Measurements from ENCODE around the gene GATA5. TPM values are rescaled to one million over a fixed set of nuclear protein-coding genes. Genes with fewer than 3 reads are reported as not detected.

Gene GATA5
- total RNA-seq, 1 experiment from 2014 or later, result 0.25 TPM

DNA sequence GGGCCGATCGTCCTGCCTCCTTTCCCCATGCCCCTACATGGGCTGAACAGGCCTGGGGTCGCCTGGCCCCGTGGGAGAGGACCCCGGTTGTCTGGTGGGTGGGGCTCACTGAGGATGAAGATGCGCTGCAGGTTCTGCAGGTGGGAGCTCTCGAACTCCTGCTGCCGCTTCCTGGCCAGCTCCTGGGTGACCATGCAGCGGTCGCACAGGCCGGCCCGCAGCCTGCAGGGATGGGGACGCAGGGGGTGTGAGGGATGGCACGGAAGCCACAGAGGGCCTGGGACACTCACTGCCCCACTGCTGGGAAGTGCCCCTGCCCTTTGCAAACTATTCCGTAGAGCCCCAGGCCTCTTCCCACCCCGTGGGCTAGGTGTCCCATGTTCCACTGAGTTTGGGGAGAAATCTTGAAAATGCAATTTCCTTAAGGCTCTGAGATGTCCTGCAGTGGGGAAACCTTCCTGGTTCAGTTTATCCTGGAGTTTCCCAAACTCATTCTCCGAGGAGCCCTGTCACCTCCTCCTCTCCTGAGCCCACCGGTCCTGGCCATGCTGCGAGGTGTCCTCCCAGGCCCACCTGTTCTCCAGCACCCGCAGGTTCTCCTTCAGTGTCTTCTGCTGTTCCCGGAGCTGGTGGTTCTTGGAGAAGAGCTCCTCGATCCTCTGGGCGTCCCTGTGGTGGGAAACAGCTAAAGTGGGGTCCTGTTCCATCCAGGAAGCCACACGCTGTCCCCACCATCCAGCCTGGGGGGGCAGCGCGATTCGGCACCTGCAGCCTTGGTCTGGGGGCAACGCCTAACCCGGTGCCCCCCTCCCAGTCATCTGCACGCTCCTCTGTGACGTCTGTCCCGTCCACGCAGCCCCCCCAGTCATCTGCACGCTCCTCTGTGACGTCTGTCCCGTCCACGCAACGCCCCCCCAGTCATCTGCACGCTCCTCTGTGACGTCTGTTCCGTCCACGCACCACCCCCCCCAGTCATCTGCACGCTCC is 58.9 kb downstream of the GATA5 start:
- Mint-ChIP-seq H3K9me3 (ENCODE audit: unreplicated experiment) (no peaks in the 10 kb centered on the region), H3K4me3 (ENCODE audit: unreplicated experiment) (no peak overlapping the region), H3K27ac (ENCODE audit: unreplicated experiment) (no peak overlapping the region), H3K36me3 (ENCODE audit: insufficient read depth, unreplicated experiment) (peaks cover 81% of the 10 kb centered on the region), H3K4me1 (ENCODE audit: low read depth, unreplicated experiment) (peaks cover 27% of the 10 kb centered on the region), H3K27me3 (ENCODE audit: insufficient read depth, unreplicated experiment) (no peaks in the 10 kb centered on the region)
- Histone ChIP-seq H3K36me3 (ENCODE audit: control insufficient read depth, insufficient read depth, low read length) (peaks cover 12% of the 10 kb centered on the region), H3K27me3 (replicated peaks; ENCODE audit: control insufficient read depth, insufficient read depth, low read length) (no peaks in the 10 kb centered on the region), H3K4me1 (peaks cover 39% of the 10 kb centered on the region), H3K4me3 (ENCODE audit: low read depth, low read length) (no peak overlapping the region), H3K9me3 (no peaks in the 10 kb centered on the region)
- intact Hi-C loops (cut with micrococcal nuclease; ENCODE audit: unreplicated experiment), result no loop called here
- ChIA-PET POLR2A (no interaction called here), CTCF (no interaction called here)
- DNase-seq, result no peak
- BruUV-seq (replicated peaks), result no TSS peak
- TF ChIP-seq, protein P1, sequence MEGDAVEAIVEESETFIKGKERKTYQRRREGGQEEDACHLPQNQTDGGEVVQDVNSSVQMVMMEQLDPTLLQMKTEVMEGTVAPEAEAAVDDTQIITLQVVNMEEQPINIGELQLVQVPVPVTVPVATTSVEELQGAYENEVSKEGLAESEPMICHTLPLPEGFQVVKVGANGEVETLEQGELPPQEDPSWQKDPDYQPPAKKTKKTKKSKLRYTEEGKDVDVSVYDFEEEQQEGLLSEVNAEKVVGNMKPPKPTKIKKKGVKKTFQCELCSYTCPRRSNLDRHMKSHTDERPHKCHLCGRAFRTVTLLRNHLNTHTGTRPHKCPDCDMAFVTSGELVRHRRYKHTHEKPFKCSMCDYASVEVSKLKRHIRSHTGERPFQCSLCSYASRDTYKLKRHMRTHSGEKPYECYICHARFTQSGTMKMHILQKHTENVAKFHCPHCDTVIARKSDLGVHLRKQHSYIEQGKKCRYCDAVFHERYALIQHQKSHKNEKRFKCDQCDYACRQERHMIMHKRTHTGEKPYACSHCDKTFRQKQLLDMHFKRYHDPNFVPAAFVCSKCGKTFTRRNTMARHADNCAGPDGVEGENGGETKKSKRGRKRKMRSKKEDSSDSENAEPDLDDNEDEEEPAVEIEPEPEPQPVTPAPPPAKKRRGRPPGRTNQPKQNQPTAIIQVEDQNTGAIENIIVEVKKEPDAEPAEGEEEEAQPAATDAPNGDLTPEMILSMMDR (IDR thresholded peaks at IDR 0.05; ENCODE audit: insufficient read depth in 1 of 2, low read depth in 1 of 2, low read length in 1 of 2, severe bottlenecking in 1 of 2, unreplicated experiment in 1 of 2), result no peak

DNA sequence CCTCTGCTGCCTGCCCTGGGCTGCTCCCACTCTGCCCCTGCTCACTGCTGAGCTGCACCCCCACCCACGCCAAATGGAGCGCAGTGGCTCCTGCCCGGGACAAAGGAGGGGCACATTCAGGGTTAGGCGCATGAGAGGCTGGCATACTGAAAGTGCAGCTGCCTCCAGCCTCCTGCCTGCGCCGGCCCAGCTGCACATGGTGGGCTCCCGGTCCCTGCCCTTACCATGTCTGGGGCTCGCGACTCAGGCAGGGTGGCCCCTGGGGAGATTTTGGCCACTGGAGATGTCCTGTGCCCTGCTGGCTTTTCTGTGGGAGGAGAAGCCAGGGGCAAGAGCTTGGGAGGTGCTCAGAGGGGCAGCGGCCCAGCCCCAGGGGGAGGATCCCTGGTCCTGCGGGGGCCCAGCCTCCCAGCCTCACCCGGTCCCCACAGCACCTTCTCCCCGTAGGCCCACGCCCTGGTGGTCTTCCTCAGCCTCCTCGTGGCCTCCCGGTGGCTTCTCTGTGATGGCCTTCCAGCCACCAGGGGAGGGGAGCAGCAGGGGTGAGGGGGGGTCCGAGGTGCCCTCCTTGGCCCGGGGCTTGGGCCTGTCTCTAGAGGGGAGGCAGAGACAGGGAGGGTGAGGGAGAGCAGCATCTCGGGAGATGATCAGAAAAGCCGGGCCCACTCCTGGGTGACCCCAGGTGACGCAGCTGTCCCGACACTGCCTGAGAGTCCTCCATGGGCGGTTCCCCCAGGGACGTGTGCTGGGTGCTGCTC is 60.3 kb downstream of the GATA5 start:
- H3K4me3 ChIP-seq (ENCODE audit: low read depth, low read length), result no peak overlapping the region
- H3K27ac Mint-ChIP-seq (ENCODE audit: unreplicated experiment), result no peak overlapping the region
- peaks cover 79% of the 10 kb centered on the region for H3K36me3 Mint-ChIP-seq (ENCODE audit: insufficient read depth, unreplicated experiment)
- H3K27me3 Mint-ChIP-seq (ENCODE audit: insufficient read depth, unreplicated experiment), result no peaks in the 10 kb centered on the region
- intact Hi-C loops (cut with micrococcal nuclease; ENCODE audit: unreplicated experiment), result no loop called here
- no peaks in the 10 kb centered on the region for H3K9me3 Mint-ChIP-seq (ENCODE audit: unreplicated experiment)
- peaks cover 39% of the 10 kb centered on the region for H3K4me1 ChIP-seq
- no peak overlapping the region for H3K4me3 Mint-ChIP-seq (ENCODE audit: unreplicated experiment)
- H3K9me3 ChIP-seq, result no peaks in the 10 kb centered on the region
- no TSS peak for BruUV-seq (replicated peaks)
- H3K36me3 ChIP-seq (ENCODE audit: control insufficient read depth, insufficient read depth, low read length), result peaks cover 4% of the 10 kb centered on the region
- DNase-seq, result no peak
- H3K27me3 ChIP-seq (replicated peaks; ENCODE audit: control insufficient read depth, insufficient read depth, low read length), result no peaks in the 10 kb centered on the region
- POLR2A ChIA-PET, result no interaction called here
- TF ChIP-seq, protein P1 (IDR thresholded peaks at IDR 0.05; ENCODE audit: insufficient read depth in 1 of 2, low read depth in 1 of 2, low read length in 1 of 2, severe bottlenecking in 1 of 2, unreplicated experiment in 1 of 2), result no peak
- peaks cover 13% of the 10 kb centered on the region for H3K4me1 Mint-ChIP-seq (ENCODE audit: low read depth, unreplicated experiment)
- CTCF ChIA-PET, result interaction anchor here (0.6 kb wide), 1 partner anchor 116 kb away, joined by 3 read pairs; no protein-coding TSS in a partner anchor

DNA sequence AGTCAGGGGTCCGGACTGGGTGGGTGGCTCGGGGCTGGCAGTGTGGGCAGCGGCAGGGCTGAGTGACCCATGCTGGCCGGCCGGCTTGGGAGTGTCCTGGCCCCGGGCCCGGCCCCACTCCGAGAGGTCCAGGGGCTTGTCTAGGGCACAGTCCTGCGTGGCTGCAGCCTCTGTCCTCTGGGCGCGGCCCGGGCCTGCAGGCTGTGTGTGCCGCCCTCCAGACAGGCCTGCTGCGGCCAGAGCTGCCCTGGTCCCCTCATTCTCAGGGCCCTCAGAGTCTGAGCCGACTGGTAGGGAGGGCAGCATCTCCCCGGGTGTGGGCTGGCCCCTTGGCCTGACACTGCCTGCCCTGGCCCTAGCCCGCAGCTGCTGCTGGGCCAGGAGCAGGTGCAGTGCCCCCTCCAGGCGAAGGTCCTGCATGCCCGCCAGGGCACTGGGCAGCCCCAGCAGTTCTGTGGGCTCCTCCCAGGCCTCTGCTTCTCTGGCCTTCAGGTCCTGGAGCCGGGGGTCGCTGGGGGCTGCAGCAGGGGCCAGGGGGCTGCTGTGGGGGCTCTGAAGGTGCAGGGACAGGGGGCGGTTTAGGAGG is 61.8 kb downstream of the GATA5 start:
- Histone ChIP-seq H3K4me3 (ENCODE audit: low read depth, low read length) (no peak overlapping the region), H3K27me3 (replicated peaks; ENCODE audit: control insufficient read depth, insufficient read depth, low read length) (no peaks in the 10 kb centered on the region), H3K4me1 (peaks cover 45% of the 10 kb centered on the region), H3K9me3 (no peaks in the 10 kb centered on the region), H3K36me3 (ENCODE audit: control insufficient read depth, insufficient read depth, low read length) (peaks cover 4% of the 10 kb centered on the region)
- H3K4me3 Mint-ChIP-seq (ENCODE audit: unreplicated experiment), result no peak overlapping the region
- POLR2A ChIA-PET, result no interaction called here
- CTCF ChIA-PET, result interaction anchor here (1.6 kb wide), 1 partner anchor 203 kb away, joined by 3 read pairs; no protein-coding TSS in a partner anchor
- intact Hi-C loops (cut with micrococcal nuclease; ENCODE audit: unreplicated experiment), result no loop called here
- TF ChIP-seq, protein P1 (IDR thresholded peaks at IDR 0.05; ENCODE audit: insufficient read depth in 1 of 2, low read depth in 1 of 2, low read length in 1 of 2, severe bottlenecking in 1 of 2, unreplicated experiment in 1 of 2), result peak in 1 of 2 experiments; percentile 33
- BruUV-seq (replicated peaks), result no TSS peak
- peaks cover 87% of the 10 kb centered on the region for H3K36me3 Mint-ChIP-seq (ENCODE audit: insufficient read depth, unreplicated experiment)
- peaks cover 20% of the 10 kb centered on the region for H3K4me1 Mint-ChIP-seq (ENCODE audit: low read depth, unreplicated experiment)
- no peak for DNase-seq
- no peaks in the 10 kb centered on the region for H3K27me3 Mint-ChIP-seq (ENCODE audit: insufficient read depth, unreplicated experiment)
- H3K9me3 Mint-ChIP-seq (ENCODE audit: unreplicated experiment), result no peaks in the 10 kb centered on the region
- peak overlapping the region; percentile 45 for H3K27ac Mint-ChIP-seq (ENCODE audit: unreplicated experiment)

Data from Caco-2 (cell line).